HG03060 (cell line): ENCODE results near the gene ASPSCR1.
"Not testable (repeated sequence)": the region's sequence is repeated elsewhere in the genome, so short reads cannot be mapped to it uniquely, and the experiment has no call there.

Experiments
- ATAC-seq: cut with Tn5 transposase; IDR thresholded peaks from one replicate; pipeline ENCODE4 v1.9.1; 2021; ENCODE audit warnings: low read depth, moderate number of reproducible peaks; ENCODE audit not compliant: unreplicated experiment

ASPSCR1 gene

GRCh38 chr17:81941484-81942166, 35.8 kb upstream of the ASPSCR1 start:
- ATAC-seq: no peak

- ATAC-seq: no peak
Observed at GRCh38 chr17:81942167-81942553, 35.3 kb upstream of the ASPSCR1 start.

- no peak for ATAC-seq
Observed at GRCh38 chr17:81944858-81945257, 32.6 kb upstream of the ASPSCR1 start.

GRCh38 chr17:81947189-81947588, 30.2 kb upstream of the ASPSCR1 start, which contains the start of gene MYADML2:
Gene MYADML2, minus strand, starts transcription at chr17:81947233. Its CDS starts 5,492 bp downstream, at chr17:81941741.
- ATAC-seq: no peak

GRCh38 chr17:81948635-81949378, 28.6 kb upstream of the ASPSCR1 start:
- ATAC-seq: no peak

GRCh38 chr17:81950501-81950900, 26.9 kb upstream of the ASPSCR1 start:
- no peak for ATAC-seq

GRCh38 chr17:81951785-81952684, 25.4 kb upstream of the ASPSCR1 start:
- no peak for ATAC-seq

- no peak for ATAC-seq
Observed at GRCh38 chr17:81952792-81953228, 24.6 kb upstream of the ASPSCR1 start.

- ATAC-seq: not testable (repeated sequence)
Observed at GRCh38 chr17:81953443-81953842, 24.0 kb upstream of the ASPSCR1 start.

- no peak for ATAC-seq
Observed at GRCh38 chr17:81954131-81955057, 23.0 kb upstream of the ASPSCR1 start.

GRCh38 chr17:81955058-81955681, 22.3 kb upstream of the ASPSCR1 start:
- no peak for ATAC-seq

GRCh38 chr17:81955756-81956544, 21.5 kb upstream of the ASPSCR1 start:
- no peak for ATAC-seq

- no peak for ATAC-seq
Observed at GRCh38 chr17:81956607-81957589, 20.5 kb upstream of the ASPSCR1 start.

GRCh38 chr17:81957691-81958432, 19.6 kb upstream of the ASPSCR1 start:
- no peak for ATAC-seq

GRCh38 chr17:81958633-81959342, 18.6 kb upstream of the ASPSCR1 start:
- ATAC-seq: no peak
